HG02970 (cell line): ENCODE results near the gene STRN.
"Not testable (repeated sequence)": the region's sequence is repeated elsewhere in the genome, so short reads cannot be mapped to it uniquely, and the experiment has no call there.

Experiments
- ATAC-seq: cut with Tn5 transposase; IDR thresholded peaks from one replicate; pipeline ENCODE4 v1.9.1; 2021; ENCODE audit warnings: mild to moderate bottlenecking, moderate library complexity, moderate number of reproducible peaks; ENCODE audit not compliant: unreplicated experiment, low FRiP score

STRN gene

GRCh38 chr2:36918307-36918706 lies 48.0 kb downstream of the STRN start:
- ATAC-seq = no peak

GRCh38 chr2:36915627-36916026 lies 50.7 kb downstream of the STRN start:
- no peak for ATAC-seq

GRCh38 chr2:36912695-36913094 lies 53.6 kb downstream of the STRN start:
- no peak for ATAC-seq

GRCh38 chr2:36911012-36911411 lies 55.3 kb downstream of the STRN start:
- ATAC-seq = no peak

- no peak for ATAC-seq
Measured at GRCh38 chr2:36906277-36906676, 60.1 kb downstream of the STRN start.

GRCh38 chr2:36904636-36905035 lies 61.7 kb downstream of the STRN start:
- ATAC-seq = no peak

GRCh38 chr2:36902385-36903120 lies 63.8 kb downstream of the STRN start:
- no peak for ATAC-seq

- no peak for ATAC-seq
Measured at GRCh38 chr2:36892805-36893204, 73.5 kb downstream of the STRN start.

GRCh38 chr2:36889795-36890194 lies 76.5 kb downstream of the STRN start:
- no peak for ATAC-seq

- ATAC-seq = not testable (repeated sequence)
Measured at GRCh38 chr2:36887095-36887494, 79.2 kb downstream of the STRN start.

GRCh38 chr2:36886664-36887063 lies 79.7 kb downstream of the STRN start:
- no peak for ATAC-seq

- no peak for ATAC-seq
Measured at GRCh38 chr2:36885605-36886004, 80.7 kb downstream of the STRN start.

- ATAC-seq = no peak
Measured at GRCh38 chr2:36882532-36882931, 83.8 kb downstream of the STRN start.

GRCh38 chr2:36881816-36882215 lies 84.5 kb downstream of the STRN start:
- no peak for ATAC-seq

- no peak for ATAC-seq
Measured at GRCh38 chr2:36878429-36878828, 87.9 kb downstream of the STRN start.

- no peak for ATAC-seq
Measured at GRCh38 chr2:36871068-36871707, 95.1 kb downstream of the STRN start.

GRCh38 chr2:36869606-36870005 lies 96.7 kb downstream of the STRN start:
- ATAC-seq = no peak

- no peak for ATAC-seq
Measured at GRCh38 chr2:36861896-36862295, 104.4 kb downstream of the STRN start.

- ATAC-seq = no peak
Measured at GRCh38 chr2:36859366-36859792, 107.0 kb downstream of the STRN start.

- ATAC-seq = no peak
Measured at GRCh38 chr2:36858551-36859365, 107.6 kb downstream of the STRN start.

GRCh38 chr2:36857713-36858112 lies 108.6 kb downstream of the STRN start:
- ATAC-seq = no peak
